Mesothelial cell of epicardium (in vitro differentiated cells): Measurements from ENCODE around the gene CIAO1. TPM values are rescaled to one million over a fixed set of nuclear protein-coding genes. Genes with fewer than 3 reads are reported as not detected.
A peak's percentile ranks its signal among the peaks of the same experiment; 100 is the strongest.

Experiments used
- DNase-seq, 2 experiments: peaks; one replicate each; pipeline ENCODE4 v3.0.0; 2021; ENCODE audit warnings: low spot score in 2 of 2; ENCODE audit not compliant: unreplicated experiment in 2 of 2
- H3K27ac Mint-ChIP-seq: 2 replicates; pipeline ENCODE4 v1.8.0; 2021; ENCODE audit warnings: mixed read lengths
- H3K27me3 Mint-ChIP-seq: 2 replicates; pipeline ENCODE4 v1.8.0; 2021; ENCODE audit warnings: low read depth, mixed read lengths
- H3K36me3 Mint-ChIP-seq: 2 replicates; pipeline ENCODE4 v1.8.0; 2021; ENCODE audit warnings: mixed read lengths
- H3K4me1 Mint-ChIP-seq: 2 replicates; pipeline ENCODE4 v1.8.0; 2021; ENCODE audit warnings: mixed read lengths
- H3K4me3 Mint-ChIP-seq: 2 replicates; pipeline ENCODE4 v1.8.0; 2021; ENCODE audit warnings: mild to moderate bottlenecking, moderate library complexity, mixed read lengths
- H3K9me3 Mint-ChIP-seq: 2 replicates; pipeline ENCODE4 v1.8.0; 2021; ENCODE audit warnings: mixed read lengths
- total RNA-seq: library from RNA; stranded (reverse); gene quantifications from 3 replicates; pipeline ENCODE4 v1.2.1, GENCODE V29; 2021
- TF ChIP-seq, protein P1 (sequence below): fragments of 200-600 bp; sonication (generic); IDR thresholded peaks from one replicate; pipeline ENCODE4 v1.5.0; 2021; ENCODE audit warnings: antibody characterized with exemption; ENCODE audit not compliant: unreplicated experiment

Gene CIAO1
- total RNA-seq, 1 donor from 2014 or later, result 74.2 TPM

GRCh38 chr2:96258166-96259022, 7.6 kb upstream of the CIAO1 start:
- DNase-seq, result no peak
- H3K9me3 Mint-ChIP-seq, result no peaks in the 10 kb centered on the region
- peaks cover 13% of the 10 kb centered on the region for H3K36me3 Mint-ChIP-seq
- H3K27me3 Mint-ChIP-seq, result no peaks in the 10 kb centered on the region
- H3K4me1 Mint-ChIP-seq, result peaks cover 7% of the 10 kb centered on the region
- TF ChIP-seq, protein P1, sequence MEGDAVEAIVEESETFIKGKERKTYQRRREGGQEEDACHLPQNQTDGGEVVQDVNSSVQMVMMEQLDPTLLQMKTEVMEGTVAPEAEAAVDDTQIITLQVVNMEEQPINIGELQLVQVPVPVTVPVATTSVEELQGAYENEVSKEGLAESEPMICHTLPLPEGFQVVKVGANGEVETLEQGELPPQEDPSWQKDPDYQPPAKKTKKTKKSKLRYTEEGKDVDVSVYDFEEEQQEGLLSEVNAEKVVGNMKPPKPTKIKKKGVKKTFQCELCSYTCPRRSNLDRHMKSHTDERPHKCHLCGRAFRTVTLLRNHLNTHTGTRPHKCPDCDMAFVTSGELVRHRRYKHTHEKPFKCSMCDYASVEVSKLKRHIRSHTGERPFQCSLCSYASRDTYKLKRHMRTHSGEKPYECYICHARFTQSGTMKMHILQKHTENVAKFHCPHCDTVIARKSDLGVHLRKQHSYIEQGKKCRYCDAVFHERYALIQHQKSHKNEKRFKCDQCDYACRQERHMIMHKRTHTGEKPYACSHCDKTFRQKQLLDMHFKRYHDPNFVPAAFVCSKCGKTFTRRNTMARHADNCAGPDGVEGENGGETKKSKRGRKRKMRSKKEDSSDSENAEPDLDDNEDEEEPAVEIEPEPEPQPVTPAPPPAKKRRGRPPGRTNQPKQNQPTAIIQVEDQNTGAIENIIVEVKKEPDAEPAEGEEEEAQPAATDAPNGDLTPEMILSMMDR, result no peak
- no peak overlapping the region for H3K27ac Mint-ChIP-seq
- H3K4me3 Mint-ChIP-seq, result no peak overlapping the region

GRCh38 chr2:96259497-96259921, 6.5 kb upstream of the CIAO1 start:
- peaks cover 8% of the 10 kb centered on the region for H3K36me3 Mint-ChIP-seq
- TF ChIP-seq, protein P1, result no peak
- no peak for DNase-seq
- no peaks in the 10 kb centered on the region for H3K9me3 Mint-ChIP-seq
- H3K27me3 Mint-ChIP-seq, result no peaks in the 10 kb centered on the region
- no peak overlapping the region for H3K4me3 Mint-ChIP-seq
- H3K27ac Mint-ChIP-seq, result peak overlapping the region; percentile 43
- peaks cover 15% of the 10 kb centered on the region for H3K4me1 Mint-ChIP-seq

- peaks cover 4% of the 10 kb centered on the region for H3K36me3 Mint-ChIP-seq
- no peaks in the 10 kb centered on the region for H3K9me3 Mint-ChIP-seq
- peaks cover 19% of the 10 kb centered on the region for H3K4me1 Mint-ChIP-seq
- H3K4me3 Mint-ChIP-seq, result no peak overlapping the region
- no peak for DNase-seq
- peak overlapping the region; percentile 68 for H3K27ac Mint-ChIP-seq
- TF ChIP-seq, protein P1, result no peak
- no peaks in the 10 kb centered on the region for H3K27me3 Mint-ChIP-seq
Observed at GRCh38 chr2:96260387-96261260, 5.4 kb upstream of the CIAO1 start.

DNA sequence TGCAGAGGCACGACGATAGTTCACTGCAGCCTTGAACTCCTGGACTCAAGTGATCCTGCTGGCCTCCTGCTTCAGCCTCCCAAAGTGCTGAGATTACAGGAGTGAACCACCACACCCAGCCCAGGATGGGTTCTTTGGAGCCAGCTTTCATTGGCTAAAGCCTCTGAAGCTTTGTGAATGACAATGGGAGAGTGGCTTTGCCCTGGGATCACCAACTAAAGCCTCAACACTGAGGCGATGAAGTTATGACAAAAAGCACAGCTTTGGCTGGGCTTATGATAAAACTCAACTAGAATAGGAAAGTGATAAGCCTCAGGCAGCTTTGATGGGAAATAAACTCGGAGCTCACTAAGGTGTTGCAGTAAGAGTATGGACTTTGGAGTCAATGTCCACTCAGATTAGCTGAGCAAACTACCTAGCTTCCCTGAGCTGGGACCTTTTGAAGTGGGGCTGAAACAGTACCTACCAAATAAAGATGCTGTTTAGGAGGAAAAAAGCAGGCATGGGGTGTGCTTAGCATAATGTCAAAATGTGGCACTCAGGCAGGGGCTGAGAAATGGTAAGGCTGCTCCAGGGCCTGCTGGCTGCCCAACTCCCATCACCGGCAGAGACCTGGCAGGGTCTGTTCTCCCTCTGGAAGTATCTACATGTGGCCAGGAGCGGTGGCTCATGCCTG, 4.6 kb upstream of the CIAO1 start:
- H3K27ac Mint-ChIP-seq, result no peak overlapping the region
- TF ChIP-seq, protein P1, result no peak

DNA sequence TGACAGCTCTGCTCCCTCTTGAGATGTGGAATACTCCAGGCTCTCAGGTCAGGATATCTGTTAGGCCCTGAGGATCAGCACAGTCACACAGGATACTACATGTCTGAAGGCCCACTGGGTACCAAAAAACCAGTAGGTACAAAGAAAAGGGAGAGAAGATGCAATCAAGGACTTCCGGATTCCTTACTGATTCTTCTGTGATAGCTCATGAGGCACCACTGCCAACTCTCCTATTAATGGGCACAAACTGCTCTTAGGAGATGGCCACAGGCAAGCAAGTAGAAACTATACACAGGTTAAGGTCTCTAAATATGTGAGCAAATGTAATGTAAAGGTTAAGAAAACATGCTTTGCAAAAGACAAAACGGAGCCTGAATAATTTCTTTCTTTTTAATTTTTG, 3.7 kb upstream of the CIAO1 start:
- Mint-ChIP-seq H3K9me3 (no peaks in the 10 kb centered on the region), H3K36me3 (no peaks in the 10 kb centered on the region), H3K4me3 (no peak overlapping the region), H3K27me3 (no peaks in the 10 kb centered on the region), H3K4me1 (peaks cover 27% of the 10 kb centered on the region), H3K27ac (no peak overlapping the region)
- TF ChIP-seq, protein P1, result no peak
- DNase-seq, result no peak

More for the DNA sequence above, 4.6 kb upstream of the CIAO1 start:
- no peaks in the 10 kb centered on the region for H3K9me3 Mint-ChIP-seq
- peaks cover 21% of the 10 kb centered on the region for H3K4me1 Mint-ChIP-seq
- no peaks in the 10 kb centered on the region for H3K27me3 Mint-ChIP-seq
- H3K36me3 Mint-ChIP-seq, result peaks cover 4% of the 10 kb centered on the region
- DNase-seq, result no peak
- H3K4me3 Mint-ChIP-seq, result no peak overlapping the region
